ENCODE results near the gene CBL.

Gene CBL

DNA sequence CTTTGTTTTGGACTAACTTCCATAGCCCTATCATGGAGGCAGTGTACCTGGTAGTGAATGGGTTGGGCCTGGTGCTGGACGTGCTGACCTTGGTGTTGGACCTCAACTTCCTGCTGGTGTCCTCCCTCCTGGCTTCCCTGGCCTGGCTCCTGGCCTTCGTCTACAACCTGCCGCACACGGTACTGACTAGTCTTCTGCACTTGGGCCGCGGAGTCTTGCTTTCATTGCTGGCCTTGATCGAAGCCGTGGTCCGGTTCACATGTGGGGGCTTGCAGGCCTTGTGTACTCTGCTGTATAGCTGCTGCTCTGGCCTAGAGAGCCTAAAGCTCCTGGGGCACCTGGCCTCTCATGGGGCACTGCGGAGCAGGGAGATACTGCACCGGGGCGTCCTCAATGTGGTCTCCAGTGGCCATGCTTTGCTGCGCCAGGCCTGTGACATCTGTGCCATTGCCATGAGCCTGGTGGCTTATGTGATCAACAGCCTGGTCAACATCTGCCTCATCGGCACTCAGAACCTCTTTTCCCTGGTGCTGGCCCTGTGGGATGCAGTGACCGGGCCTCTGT lies 129.0 kb downstream of the CBL start:
- DNase-seq, result peak in 1 of 2 experiments; percentile 13

DNA sequence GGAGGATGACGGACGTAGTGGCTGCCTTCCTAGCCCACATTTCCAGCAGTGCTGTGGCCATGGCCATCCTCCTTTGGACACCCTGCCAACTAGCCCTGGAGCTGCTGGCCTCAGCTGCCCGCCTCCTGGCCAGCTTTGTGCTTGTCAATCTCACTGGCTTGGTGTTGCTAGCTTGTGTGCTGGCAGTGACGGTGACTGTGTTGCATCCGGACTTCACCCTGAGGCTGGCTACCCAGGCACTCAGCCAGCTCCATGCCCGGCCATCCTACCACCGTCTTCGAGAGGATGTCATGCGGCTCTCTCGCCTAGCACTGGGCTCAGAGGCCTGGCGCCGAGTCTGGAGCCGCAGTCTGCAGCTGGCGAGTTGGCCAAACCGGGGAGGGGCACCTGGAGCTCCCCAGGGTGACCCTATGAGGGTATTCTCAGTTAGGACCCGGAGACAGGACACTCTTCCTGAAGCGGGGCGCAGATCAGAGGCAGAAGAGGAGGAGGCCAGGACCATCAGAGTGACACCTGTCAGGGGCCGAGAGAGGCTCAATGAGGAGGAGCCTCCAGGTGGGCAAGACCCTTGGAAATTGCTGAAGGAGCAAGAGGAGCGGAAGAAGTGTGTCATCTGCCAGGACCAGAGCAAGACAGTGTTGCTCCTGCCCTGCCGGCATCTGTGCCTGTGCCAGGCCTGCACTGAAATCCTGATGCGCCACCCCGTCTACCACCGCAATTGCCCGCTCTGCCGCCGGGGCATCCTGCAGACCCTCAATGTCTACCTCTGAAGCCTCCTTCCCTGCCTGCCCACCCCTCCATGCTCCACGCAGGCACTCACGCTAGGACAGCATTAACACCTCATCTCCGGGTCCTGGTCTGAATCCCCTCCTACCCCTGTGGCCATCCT lies 129.8 kb downstream of the CBL start:
- no peak for DNase-seq

DNA sequence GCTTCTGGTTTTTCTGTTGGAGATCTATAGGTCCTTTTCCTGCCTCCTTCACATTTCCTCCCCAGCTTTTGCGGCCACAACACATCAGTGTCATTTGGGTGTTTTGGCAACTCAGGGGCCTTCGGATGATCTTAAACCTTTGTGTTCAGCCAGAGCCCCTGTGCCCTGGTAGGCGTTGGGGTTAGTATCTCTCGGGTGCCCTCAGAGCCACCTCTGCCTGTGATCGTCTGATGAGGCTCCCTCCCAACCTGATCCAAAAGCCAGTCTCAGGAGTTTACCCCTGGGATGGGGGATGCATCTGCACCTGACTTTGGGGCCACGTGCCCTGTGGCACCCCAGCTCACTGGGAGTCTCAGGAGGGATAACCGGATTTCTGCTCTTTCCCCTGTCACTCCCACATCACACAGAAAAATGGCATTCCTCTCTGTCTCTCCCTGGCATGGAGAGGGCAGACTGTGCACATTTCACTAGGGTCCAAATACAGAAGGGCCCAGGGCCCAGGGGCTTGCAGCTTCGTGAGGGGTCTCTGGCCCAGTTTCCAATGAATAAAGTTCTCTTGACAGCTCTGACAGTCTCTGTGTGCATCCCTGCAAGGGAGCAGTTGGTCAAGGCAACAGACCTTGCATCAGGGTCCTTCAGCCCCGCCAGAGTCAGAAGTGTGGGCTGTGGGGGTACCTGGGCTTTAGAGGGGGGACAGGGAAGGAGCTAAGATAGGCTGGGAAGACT lies 130.8 kb downstream of the CBL start:
- DNase-seq, result no peak

DNA sequence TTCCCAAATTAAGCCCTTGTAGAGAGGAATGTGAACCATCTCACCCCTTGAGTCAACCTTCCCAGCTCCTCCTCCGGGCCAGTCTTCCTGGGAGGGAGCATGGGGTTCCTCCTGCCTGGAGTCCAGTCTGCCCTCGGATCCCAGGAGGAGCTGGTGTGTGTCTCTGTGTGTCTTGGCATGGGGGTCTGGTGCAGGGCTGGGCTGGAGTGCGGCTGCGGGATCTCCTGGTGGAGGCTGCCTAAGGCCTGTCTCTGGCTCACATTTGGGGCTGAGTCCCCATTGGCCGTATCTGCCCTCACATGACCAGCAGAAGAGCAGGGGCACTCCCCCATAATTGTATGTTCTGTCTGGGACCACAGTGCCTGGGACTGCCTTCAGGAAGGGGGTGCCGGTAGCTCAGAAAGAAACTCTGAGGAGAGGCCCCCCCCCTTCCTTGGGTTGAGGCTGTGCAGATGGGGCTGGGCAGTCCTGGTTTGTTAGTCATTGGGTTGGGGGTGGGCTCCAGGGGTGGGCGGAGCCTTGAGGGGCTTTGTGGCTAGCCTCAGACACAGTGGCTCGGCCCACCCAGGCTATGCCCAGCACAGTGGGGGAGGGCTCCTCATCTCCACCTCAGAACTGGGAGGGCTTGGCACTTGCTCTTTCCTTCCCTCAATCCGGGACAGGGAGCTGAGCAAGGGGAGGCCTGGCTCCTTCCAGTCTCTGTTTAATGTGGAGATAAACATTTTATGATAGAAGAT lies 131.6 kb downstream of the CBL start:
- DNase-seq, result peak in 1 of 2 experiments; percentile 31

DNA sequence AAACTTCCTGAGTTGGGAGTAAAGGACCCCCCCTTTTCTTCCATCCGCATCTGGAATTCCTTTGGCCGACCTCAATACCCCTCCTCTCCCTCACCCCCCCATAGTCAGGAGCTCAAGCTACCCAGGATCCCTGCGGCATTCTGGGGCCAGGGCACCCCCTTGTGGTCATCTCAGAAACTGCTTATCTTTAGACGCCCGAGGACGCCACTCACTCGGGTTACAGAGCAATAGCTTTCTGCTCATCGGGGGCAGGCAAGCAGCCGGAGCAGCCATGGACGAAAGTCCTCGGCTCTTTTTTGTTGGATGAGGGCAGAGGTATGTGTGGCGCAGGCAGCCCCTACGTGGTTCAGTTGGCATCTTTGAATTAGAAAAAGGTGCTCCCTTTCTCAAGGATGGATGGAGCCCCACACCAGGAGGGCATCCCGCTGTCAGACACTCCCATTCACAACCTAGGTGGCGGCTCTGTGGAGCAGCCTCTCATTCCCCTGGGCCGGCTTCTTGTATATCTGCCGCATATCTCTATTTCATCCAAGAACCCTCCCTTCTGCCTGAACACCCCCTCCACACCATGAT lies 132.3 kb downstream of the CBL start:
- DNase-seq, result peak; percentile 13 to 71

DNA sequence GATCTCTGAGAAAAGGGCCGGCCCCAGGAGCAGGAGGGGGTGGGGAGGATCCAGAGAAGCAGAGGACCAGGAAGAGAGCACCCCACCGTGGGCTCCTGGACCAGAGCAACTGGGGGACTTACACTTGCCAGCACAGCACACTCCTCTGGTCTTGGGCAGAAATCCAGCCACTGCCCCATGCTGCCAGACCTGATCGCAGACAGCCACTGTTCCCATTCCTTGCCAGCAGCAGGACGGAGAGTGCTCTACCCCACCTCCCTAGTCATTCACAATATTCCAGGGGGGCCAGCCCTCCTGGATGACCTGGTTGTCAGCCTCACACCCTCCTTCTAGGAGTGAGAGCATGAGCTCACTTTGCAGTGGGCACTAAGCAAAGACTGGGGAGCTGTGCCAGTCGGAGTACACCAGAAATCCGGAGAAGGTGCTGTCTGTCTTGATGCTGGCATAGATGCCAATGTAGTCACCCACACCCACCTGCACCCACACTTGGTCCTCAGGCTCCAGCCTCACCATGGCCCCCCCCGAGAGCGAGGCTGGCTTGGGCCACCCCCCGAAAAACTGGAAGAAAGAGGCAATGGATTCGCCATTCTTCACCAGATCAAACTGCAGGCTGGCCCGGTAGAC lies 132.9 kb downstream of the CBL start:
- DNase-seq, result no peak

DNA sequence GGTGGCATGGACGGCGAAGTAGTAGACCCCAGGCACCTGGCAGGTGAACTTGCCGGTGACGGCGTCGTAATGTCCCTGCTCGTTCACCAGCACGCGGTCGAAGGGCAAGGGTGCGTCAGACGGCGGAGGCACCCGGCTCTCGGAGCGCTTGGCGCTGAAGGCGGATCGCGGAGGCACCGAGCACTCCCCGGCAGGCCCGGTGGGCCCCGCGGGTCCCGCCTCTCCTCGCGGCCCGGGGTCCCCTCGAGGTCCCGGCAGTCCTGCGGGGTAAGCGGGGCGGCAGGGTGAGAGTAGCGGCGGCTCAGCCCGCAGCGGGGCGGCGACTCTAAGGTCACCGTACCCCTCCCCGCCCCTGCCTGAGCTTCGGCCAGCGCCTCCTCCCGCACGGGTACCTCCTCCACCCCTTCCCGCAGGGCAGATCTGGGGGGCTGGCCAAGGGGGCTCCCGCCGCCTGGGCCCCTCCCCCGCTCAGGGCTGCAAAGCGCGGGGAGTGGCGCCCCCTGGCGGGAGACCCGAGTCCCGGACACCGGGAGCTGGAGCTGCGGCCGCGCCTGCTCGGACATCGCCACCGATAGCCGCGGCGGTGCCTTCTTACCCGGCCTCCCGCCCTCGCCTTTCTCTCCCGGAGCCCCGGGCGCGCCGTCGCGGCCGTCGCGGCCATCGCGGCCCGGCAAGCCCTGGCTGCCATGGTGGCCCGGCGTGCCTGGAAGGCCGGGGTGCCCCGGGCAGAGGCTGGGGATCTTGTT lies 133.6 kb downstream of the CBL start:
- peak in 1 of 2 experiments; percentile 11 for DNase-seq

DNA sequence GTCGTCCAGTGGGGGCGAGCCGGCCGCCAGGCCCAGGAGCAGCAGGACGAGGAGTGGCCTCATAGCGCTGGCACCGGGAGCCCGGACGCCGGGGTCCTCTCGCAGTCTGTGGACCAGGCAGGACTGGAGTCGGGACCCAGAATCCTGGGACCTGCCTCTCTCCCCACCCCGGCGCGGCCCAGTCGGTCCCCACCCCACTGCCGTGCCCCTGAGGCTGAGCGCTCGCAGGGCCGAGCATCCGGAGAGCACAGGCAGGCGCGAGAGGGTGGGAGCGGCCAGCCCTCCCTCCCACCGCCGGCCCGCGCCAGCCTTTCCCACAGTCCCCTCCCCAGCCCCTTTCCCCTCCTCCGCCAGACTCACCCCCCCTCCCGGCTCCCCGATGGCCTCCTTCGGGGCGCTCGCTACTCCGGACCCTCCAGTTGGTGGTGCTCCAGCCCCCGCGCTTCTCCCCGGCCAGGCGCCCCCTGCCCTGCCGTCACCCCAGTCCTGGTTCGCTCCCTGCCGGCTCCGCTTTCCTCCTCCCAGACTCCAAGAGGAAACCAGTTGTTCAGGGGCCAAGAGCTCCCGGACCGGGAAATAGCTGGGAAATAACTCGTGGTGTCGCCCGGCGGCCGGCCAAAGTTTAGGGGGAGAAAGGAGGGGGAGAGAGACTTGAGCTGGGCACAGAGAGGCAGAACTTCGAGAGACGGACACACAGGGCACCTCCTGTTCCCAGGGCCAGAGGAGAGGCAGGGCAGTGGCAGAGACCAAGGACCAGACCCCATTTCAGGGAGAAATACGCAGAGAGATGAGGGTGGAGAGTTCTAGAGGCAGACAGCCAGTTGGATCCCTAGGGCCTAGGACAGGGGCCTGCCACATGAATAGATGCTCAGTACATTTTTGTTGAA lies 134.4 kb downstream of the CBL start, which contains the start of gene C1QTNF5:
C1QTNF5 (minus strand) TSS at position 549 of the 887 bp plus-strand sequence; CDS start at position 63, 486 bp downstream.
- no peak for DNase-seq

DNA sequence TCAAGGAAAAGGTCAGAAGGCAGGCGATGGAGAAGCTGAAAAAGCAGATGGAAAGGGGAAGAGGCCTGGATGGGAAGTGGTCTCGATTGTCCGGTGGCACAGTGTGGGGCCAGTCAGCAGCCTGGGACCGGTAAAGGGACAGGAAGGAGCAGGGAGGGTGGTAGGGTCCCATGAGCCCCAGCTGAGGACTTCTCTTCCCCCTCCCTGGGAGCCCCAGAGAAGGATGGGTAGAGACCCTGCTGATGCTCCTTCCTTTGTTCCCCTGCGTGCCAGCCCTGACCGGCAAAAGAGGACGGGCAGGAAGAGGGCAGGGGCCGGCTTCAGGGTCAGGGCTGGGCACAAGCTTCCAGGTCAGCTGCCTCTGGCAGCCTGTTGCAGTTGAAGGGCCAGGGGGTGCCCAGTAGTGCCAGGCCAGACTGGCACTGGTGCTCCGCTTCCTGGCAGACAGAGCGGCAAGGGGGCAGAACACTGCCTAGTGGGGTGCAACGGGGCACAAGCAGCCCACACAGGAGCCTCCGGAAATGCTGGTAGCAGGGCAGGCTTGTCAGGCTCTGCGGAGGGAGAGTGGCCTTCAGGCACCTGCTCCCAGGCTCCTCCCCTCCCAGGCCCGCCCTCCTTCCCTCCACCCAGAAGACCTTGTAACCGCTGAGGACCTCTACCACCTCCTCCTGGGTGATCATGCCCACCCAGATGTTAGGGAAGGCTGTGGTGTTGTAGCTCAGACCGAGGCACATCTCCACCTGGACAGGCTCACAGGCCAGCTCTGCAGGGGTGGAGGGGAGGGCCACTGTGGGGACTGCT lies 135.3 kb downstream of the CBL start:
- DNase-seq, result no peak

DNA sequence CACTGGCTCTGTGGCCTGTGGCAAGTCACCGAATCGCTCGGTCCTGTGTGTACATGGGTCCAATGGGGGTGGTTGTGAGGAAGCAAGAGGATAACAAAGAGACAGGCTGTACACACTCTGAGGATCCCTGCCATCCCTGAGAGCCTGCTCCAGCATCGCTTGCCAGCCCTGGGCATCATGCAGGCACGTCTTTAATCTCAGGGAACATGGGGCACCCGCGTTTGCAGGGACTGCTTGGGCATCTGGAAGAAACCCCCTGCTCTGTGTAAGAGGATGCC lies 135.8 kb downstream of the CBL start:
- DNase-seq, result no peak

DNA sequence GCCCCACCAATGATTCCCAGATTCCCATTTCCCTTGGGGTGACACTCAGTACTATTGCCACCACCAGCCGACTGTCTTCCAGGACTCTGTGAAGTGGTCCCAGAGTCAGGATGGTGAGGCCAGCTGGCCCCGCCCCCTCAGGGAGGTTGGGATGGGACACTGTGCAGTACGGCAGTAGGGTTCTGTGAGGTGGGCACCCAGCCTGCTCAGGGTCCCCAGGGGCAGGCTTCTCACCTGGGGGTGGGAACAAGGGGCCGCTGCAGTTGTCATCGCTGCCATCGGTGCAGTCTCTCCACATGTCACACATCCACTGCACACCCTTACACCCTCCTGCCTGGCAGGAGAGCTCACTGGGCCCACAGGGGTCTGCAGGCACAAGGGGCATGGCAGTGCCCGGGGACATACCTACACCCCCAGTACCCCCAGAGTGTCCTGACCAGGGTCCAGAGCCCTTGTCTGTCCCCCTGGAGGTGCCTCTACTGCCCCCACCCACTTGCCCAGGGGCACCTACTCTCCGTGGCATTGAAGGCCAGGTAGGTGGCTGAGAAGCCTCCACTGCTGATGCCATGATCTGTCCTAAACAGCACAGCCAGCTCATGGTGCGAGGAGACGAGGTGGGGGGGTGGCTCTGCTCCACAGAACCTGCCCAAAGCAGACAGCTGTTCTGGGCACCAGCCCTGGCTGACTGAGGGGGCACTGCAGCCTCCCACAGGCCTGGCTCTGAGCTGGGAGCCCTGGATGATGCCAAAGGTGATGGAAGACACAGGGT lies 136.4 kb downstream of the CBL start:
- no peak for DNase-seq

DNA sequence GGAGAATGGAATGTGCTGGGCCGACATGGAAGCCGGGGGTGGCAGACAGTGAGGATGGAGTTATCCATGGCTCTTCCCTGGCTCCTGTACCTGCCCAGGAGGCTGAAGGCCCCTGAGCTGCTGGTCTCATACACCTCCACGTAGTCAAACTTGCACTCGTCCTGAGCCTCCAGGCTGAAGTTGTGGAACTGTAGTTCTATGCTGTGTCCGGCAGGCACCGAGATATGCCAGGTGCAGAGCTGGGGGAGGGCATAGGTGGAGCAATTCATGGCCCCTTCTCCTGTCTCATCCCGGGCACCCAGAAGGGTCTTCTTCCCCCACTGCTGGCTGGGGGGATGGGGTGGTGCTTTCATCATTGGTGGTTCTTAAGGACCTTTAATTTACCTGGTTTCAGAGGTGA lies 137.6 kb downstream of the CBL start:
- DNase-seq, result no peak

DNA sequence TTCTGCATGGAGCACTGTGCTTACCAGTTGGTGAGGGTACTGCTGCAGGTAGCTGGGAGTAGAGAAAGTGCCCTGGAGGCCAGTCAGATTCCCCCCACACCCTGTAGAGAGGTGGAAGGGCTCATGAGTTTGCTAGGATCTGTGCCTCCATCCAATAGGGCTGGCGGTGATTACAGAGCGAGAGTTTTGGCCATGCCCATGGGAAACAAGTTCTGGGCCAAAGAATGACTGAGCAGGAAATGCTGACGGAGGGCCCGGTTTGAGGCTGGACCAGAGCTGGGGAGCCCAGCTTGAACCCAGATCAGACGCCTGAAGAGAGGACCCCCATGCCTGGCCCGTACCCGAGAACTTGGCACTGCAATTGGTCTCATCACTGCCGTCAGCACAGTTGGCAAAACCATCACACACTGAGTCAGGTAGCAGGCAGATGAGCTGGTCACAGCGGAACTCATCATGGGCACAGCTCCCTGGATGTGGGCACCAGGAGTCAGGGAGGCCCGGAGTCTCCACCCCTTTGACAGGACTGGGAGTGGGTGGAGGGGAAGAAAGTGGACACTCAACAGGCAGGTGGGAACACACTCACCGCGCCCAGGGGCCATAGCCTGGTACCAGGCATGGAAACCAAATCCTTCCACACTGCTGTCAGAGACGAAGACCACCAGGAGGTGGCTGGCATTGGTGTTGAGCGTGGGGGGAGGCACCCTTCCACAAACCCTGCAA lies 138.3 kb downstream of the CBL start:
- no peak for DNase-seq

DNA sequence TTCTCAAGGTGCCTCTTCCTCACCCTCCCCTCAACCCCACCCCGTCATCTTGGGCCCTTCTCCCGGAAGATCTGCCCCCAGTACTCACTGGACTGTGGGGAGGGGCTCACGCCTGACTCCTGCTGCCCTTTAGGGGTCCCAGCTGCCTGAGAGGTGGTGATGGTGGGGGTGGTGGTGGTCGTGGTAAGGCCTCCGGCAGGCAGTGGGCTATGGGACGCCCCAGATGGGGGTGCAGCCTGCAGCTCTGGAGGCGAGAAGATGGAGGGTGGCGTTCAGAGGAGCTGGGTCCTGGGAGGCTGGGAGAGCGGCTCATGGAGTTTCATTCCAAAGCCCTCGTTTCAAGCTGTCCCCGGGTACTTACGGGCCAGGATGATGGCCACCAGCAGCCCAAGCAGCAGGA lies 139.5 kb downstream of the CBL start:
- DNase-seq, result no peak

DNA sequence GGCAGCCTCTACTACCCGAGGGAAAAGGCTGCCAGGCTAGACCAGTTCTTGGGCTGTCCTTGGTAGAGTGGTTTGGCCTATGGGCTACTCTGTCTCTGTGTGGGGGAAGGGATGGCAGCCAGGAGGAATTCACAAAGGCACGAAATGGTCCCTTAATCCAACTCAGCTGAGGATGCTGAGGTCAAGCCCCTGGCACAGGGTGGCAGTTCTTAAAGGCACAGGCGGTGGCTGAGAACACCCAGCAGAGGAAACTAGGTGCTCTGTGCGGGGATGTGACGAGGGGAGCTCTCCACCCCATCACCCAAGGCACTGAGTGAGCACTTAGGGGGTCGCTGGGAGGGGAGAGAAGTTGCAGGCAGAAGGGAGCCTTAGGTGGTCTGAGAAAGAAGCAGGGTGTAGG lies 140.5 kb downstream of the CBL start, which contains the start of gene MFRP:
MFRP (minus strand) TSS at position 101 of the 400 bp plus-strand sequence. CDS start 192 bp downstream, outside the sequence.
- DNase-seq, result no peak

DNA sequence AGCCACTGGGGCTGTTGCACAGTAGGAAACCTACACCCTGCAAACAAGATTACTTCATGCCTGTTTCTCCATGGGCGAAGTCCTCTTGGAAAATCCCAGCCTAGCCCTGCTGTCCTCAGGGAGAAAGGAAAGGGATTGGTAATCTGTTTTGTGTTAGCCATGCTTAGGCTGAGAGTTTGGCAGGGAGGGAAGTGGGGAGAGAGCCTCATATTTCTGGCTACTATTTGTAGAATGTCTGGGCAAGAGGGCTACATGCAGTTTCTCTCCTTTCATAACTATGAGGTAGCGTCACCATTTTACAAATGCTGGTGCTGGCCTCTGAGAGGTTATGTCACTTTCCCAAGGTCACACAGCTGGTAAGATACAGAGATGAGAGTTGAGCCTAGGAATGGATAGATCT lies 141.1 kb downstream of the CBL start:
- DNase-seq, result no peak

DNA sequence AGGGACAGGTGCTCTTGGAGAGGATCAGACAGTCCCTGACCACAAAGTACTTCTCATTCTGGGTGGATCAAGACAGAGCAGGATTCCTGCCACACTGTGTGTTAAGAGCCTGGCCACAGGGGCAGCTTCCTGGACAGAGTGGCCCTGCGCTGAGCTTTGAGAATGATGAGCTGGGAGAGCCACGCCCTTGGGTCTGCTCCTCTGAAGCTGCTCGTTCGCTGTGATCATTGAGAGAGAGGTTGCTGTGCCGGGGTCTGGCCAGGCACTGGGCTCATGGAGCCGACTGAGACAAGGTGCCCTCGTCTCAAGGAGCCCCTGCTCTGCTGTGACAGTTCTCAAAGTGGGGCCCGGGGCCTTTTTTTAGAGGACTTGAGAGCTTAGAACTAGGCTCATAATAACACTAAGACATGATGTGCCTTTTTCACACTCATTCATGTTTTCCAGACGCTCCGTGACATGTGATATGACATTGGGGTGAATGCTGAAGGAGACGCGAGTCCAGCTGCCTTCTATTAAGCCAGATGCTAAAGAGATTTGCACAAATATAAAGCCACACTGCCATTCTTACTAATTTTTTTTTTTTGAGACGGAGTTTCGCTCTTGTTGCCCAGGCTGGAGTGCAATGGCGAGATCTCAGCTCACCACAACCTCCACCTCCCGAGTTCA lies 141.9 kb downstream of the CBL start:
- DNase-seq, result peak; percentile 41 to 76
